ENCODE measurements around the gene ALG3.
A peak's percentile ranks its signal among the peaks of the same experiment; 100 is the strongest.

ALG3 gene

GRCh38 chr3:184234671-184235380 lies 13.9 kb downstream of the ALG3 start:
- DNase-seq (ENCODE audit: low spot score): no peak

GRCh38 chr3:184234224-184234623 lies 14.5 kb downstream of the ALG3 start:
- no peak for DNase-seq (ENCODE audit: low spot score)

- DNase-seq (ENCODE audit: low spot score): no peak
These were observed 15.5 kb downstream of the ALG3 start for GRCh38 chr3:184233127-184233843.

GRCh38 chr3:184231671-184232070 lies 17.1 kb downstream of the ALG3 start:
- DNase-seq (ENCODE audit: low spot score): no peak

GRCh38 chr3:184230603-184231528 lies 17.9 kb downstream of the ALG3 start:
- DNase-seq (ENCODE audit: low spot score): no peak

GRCh38 chr3:184230081-184230602 lies 18.6 kb downstream of the ALG3 start:
- peak; percentile 88 for DNase-seq (ENCODE audit: low spot score)

GRCh38 chr3:184229394-184230080 lies 19.2 kb downstream of the ALG3 start, which contains the start of gene VWA5B2:
TSS of gene VWA5B2 (plus strand) at chr3:184229585. CDS start at chr3:184230529, 944 bp downstream.
- peak; percentile 91 for DNase-seq (ENCODE audit: low spot score)

GRCh38 chr3:184228376-184229137 lies 20.2 kb downstream of the ALG3 start:
- DNase-seq (ENCODE audit: low spot score): no peak

GRCh38 chr3:184227481-184227935 lies 21.3 kb downstream of the ALG3 start:
- peak; percentile 85 for DNase-seq (ENCODE audit: low spot score)

- DNase-seq (ENCODE audit: low spot score): no peak
These were observed 24.8 kb downstream of the ALG3 start for GRCh38 chr3:184223946-184224345.

- DNase-seq (ENCODE audit: low spot score): no peak
These were observed 26.2 kb downstream of the ALG3 start for GRCh38 chr3:184222521-184222920.

- no peak for DNase-seq (ENCODE audit: low spot score)
These were observed 29.9 kb downstream of the ALG3 start for GRCh38 chr3:184218814-184219213.

GRCh38 chr3:184211718-184212117 lies 37.0 kb downstream of the ALG3 start:
- DNase-seq (ENCODE audit: low spot score): no peak

- no peak for DNase-seq (ENCODE audit: low spot score)
These were observed 37.5 kb downstream of the ALG3 start for GRCh38 chr3:184211297-184211696.

GRCh38 chr3:184209146-184209923 lies 39.4 kb downstream of the ALG3 start:
- DNase-seq (ENCODE audit: low spot score): no peak

GRCh38 chr3:184203526-184203925 lies 45.2 kb downstream of the ALG3 start:
- DNase-seq (ENCODE audit: low spot score): no peak

GRCh38 chr3:184200825-184201224 lies 47.9 kb downstream of the ALG3 start:
- no peak for DNase-seq (ENCODE audit: low spot score)

GRCh38 chr3:184198509-184198908 lies 50.3 kb downstream of the ALG3 start:
- no peak for DNase-seq (ENCODE audit: low spot score)

- DNase-seq (ENCODE audit: low spot score): no peak
These were observed 52.2 kb downstream of the ALG3 start for GRCh38 chr3:184196536-184196935.

GRCh38 chr3:184193991-184194539 lies 54.7 kb downstream of the ALG3 start:
- no peak for DNase-seq (ENCODE audit: low spot score)
